HG03064 (cell line): ENCODE results near the gene CAPN9.
"Not testable (repeated sequence)": the region's sequence is repeated elsewhere in the genome, so short reads cannot be mapped to it uniquely, and the experiment has no call there.

Source experiments
- ATAC-seq: cut with Tn5 transposase; IDR thresholded peaks from one replicate; pipeline ENCODE4 v1.9.1; 2021; ENCODE audit warnings: low read depth; ENCODE audit not compliant: unreplicated experiment

Gene CAPN9

DNA sequence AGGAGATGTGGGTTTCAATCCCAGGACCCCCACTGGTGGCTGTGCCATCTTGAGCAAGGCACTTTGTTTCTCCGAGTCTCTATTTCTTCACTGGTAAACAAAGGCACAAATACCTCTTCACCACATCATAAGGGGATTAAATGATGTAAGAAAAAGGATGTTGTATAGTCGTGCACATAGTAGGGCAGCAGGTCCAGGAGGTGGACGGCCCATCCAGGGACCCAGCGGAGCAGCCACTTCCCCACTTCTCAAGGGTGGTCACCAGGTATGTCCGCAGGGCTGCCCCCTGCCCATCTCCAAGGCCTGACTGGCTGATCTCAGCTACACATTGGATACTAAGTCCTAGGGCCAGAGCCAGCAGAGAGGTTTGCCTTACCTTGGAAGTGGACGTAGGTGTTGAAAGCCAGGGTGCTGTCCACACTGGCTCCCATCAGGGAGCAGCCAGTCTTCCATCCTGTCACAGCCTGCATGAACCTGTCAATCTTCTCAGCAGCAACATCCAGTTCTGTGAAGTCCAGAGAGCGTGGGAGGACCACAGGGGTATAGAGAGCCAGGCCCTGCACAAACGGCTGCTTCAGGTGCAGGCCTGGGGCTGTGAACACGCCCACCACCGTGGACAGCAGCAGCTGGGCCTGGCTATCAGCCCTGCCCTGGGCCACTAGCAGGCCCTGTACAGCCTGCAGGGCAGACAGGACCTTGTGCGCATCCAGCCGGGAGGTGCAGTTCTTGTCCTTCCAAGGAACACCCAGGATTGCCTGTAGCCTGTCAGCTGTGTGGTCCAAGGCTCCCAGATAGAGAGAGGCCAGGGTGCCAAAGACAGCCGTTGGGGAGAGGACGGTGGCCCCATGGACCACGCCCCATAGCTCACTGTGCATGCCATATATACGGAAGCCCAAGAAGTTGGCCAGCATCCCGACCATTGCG, 37.3 kb upstream of the CAPN9 start:
- ATAC-seq, result no peak

DNA sequence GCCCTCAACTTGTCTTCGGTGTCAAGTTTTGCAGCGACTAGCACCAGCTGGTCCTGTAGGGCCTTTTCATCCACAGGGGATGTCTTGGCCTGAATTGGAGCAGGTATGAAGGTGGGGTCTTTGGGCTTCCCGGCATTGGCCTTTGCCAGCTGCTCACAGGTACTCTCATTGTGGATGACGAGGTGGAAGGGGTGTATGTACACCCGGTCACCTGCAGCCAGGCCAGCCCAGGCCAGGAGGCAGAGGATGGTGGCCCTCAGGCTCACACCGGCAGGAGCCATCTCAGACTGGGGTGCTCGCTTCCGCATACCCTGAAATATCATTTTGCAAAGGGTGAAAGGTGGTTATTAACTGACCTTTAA, 36.7 kb upstream of the CAPN9 start:
- no peak for ATAC-seq

GRCh38 chr1:230711245-230711644, 35.9 kb upstream of the CAPN9 start:
- ATAC-seq, result no peak

- ATAC-seq, result no peak
Measured at GRCh38 chr1:230712470-230712942, 34.7 kb upstream of the CAPN9 start.

GRCh38 chr1:230713138-230713537, 34.0 kb upstream of the CAPN9 start:
- ATAC-seq, result no peak

- no peak for ATAC-seq
Measured at GRCh38 chr1:230713547-230713914, 33.7 kb upstream of the CAPN9 start.

- ATAC-seq, result no peak
Measured at GRCh38 chr1:230713915-230714764, 33.0 kb upstream of the CAPN9 start, which contains the start of gene AGT. AGT (minus strand) TSS chr1:230714122; CDS start chr1:230710823, 3,299 bp downstream.

DNA sequence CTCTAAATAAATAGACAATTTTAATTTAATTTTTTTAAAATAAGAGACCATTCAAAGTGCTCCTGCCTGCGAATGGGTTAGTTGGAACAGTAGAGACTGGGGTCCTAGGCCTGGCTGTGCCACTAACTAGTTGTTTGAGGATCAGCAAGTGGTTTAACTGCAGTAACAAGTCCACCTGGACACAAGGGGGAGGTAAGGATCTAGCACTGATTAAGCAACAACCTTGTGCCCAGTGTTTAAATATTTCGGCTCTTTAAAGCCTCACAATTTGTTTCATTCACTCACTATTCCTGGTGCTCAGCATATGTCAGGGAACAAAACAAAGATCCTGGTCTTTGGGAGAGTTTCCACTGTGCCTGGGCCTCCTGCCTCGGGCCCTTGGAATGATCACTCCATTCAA, 31.7 kb upstream of the CAPN9 start:
- ATAC-seq, result no peak

DNA sequence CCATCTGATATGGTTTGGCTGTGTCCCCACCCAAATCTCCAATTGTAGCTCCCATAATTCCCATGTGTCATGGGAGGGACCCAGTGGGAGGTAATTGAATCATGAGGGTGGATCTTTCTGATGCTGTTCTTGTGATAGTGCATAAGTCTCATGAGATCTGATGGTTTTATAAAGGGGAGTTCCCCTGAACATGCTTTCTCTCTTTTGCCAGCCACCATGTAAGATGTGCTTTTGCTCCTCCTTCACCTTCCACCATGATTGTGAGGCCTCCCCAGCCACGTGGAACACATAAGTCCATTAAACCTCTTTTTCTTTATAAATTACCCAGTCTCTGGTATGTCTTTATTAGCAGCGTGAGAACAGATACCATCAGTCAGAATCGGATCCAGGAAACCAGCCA, 30.7 kb upstream of the CAPN9 start:
- ATAC-seq, result not testable (repeated sequence)

- ATAC-seq, result no peak
Measured at GRCh38 chr1:230717251-230717650, 29.9 kb upstream of the CAPN9 start.

GRCh38 chr1:230721849-230722522, 25.2 kb upstream of the CAPN9 start:
- not testable (repeated sequence) for ATAC-seq

DNA sequence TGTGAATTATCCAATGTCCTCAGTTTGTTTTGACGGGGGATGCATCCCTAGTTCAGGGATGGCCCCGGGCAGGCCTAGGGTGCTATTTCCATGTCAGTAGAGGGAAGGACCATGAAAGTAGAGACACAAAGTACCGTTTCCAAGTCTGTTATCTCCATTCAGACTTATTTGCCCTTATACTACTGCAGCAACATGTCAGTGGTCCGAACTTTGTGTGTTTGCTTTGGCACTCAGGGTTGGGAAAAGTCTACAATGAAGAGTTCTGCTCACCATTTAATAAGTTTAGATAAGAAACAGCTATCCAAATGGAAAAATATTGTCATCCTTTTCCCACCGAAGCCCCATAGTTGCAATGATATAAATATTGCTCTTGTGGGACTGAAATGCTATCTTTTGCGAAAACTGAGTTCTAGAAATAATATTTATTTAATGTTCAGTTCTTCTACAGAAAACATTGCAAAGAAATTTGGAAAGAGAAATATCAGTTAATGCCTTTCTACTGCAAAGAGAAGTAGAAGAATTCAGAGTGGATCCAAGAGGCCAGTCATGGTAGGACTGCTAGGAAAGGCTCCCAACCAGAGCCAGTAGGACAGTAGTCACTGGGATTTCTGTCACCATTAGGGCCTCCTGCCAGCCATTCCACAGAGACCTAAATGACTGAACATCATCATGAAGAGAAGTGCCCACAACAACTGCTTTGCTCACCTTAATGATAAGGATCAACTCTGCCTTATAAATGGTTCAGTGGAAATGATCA, 21.8 kb upstream of the CAPN9 start:
- no peak for ATAC-seq

DNA sequence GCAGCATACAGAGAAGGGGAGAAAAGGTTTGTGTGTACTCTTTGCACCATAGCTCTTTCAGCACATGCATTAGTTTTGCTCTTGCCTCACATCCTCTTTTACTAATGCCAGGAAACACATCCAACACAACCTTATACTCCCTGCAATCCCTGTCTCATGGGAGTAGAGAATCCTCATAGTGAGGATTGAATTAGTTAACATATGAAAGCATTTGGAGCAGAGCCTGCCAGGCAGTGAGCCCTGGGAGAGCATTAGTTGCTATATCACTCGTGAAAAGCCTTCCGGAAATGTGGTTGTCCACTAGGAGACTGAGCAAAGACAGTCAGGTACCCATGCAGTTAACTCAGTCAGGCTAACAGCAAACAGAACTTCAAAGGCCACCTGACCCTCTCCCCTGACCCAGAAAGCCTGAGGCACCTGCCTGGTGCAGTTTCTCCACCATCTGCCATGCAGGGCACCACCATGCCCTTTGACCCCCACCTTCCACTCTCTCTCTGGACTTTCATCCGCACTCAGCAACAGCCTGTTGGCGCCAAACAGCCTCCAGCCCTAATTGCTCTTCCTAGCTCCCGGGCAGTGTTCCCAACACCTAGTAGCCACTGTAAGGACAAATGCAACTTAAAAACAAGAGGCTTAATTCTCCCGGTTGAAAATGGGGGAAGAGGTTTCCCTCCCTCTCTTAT, 18.3 kb upstream of the CAPN9 start:
- ATAC-seq, result no peak

DNA sequence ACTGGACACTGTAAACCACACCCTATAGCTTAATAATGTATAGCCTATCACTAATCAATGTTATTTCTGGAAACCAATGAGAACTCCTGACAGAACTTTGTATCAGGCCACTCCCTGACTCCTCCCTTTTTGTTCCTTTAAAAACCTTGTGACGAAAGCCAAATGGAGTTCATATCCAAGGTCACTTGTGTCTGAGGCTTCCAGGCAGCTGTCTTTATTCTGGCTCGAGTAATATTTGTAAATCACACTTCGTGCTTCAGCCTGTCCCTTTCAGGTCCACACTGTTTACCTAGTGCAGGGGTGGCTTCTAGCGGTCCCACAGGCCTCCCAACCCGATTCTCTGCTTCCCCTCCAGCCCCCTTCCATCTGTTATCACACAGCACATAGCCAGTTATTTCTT, 16.2 kb upstream of the CAPN9 start:
- ATAC-seq, result no peak

- ATAC-seq, result no peak
Measured at GRCh38 chr1:230735447-230735846, 11.7 kb upstream of the CAPN9 start.

DNA sequence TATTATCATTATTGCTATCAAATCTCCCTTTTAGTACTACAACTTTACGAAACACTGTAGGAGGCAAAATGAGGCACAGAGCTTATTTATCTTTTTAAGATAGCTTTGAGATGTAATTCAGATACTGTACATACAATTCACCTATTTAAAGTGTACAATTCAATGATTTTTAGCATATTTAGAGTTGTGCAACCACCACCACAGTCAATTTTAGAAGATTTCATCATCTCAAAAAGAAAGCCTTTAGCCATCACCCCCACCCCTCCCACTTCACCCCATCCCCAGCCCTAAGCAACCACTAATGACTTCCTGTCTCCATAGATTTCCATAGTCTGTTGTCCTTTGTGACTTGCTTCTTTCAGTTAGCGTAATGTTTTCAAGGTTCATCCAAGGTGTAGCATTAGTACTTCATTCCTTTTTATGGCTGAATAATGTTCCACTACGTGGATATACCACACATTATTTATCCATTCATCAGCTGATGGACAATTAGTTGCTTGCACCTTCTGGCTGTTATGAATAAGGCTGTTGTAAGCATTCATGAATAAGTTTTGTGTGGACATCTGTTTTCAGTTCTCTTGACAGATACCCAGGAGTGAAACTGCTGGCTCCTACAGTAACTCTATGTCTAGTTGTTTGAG, 9.4 kb upstream of the CAPN9 start:
- ATAC-seq, result no peak

- no peak for ATAC-seq
Measured at GRCh38 chr1:230739564-230740290, 7.5 kb upstream of the CAPN9 start.

- no peak for ATAC-seq
Measured at GRCh38 chr1:230743899-230744298, 3.3 kb upstream of the CAPN9 start.
